Esophagus muscularis mucosa (tissue), 4 donors: ENCODE data around the gene RBBP6. TPM values are rescaled to one million over a fixed set of nuclear protein-coding genes. Genes with fewer than 3 reads are reported as not detected.

Experiments
- DNase-seq: peaks from one replicate; pipeline ENCODE4 v3.0.0-alpha.2; 2017; ENCODE audit errors: extremely low spot score
- H3K27ac ChIP-seq, 4 donors: fragments of 200-600 bp; sonication (generic); replicated peaks in 1 of 4; 1 replicate in 3 of 4; 2 replicates in 1 of 4; pipeline ENCODE4 v1.5.1; 2016 to 2019; ENCODE audit warnings: mild to moderate bottlenecking in 1 of 4
- H3K27me3 ChIP-seq, 4 donors: fragments of 200-600 bp; sonication (generic); one replicate each; pipeline versions ENCODE4 v1.5.1 to v1.6.0; 2016 to 2019
- H3K36me3 ChIP-seq, 4 donors: fragments of 200-600 bp; sonication (generic); one replicate each; pipeline ENCODE4 v1.5.1; 2016 to 2019
- H3K4me1 ChIP-seq, 4 donors: fragments of 200-600 bp; sonication (generic); one replicate each; pipeline ENCODE4 v1.5.1; 2016 to 2019
- H3K4me3 ChIP-seq, 4 donors: fragments of 200-600 bp; sonication (generic); 1 replicate in 2 of 4; 2 replicates in 2 of 4; pipeline ENCODE4 v1.5.1; 2016 to 2019; ENCODE audit warnings: mild to moderate bottlenecking in 4 of 4, moderate library complexity in 1 of 4
- H3K9me3 ChIP-seq, 4 donors: fragments of 200-600 bp; sonication (generic); 1 replicate in 3 of 4; 2 replicates in 1 of 4; pipeline ENCODE4 v1.5.1; 2016 to 2019
- CTCF ChIP-seq, 3 experiments: fragments of 200-600 bp in 2 of 3; fragments of 450-650 bp in 1 of 3; sonication (generic) in 2 of 3; IDR thresholded peaks; one replicate each; pipeline ENCODE4 v1.5.1; 2017 to 2019; ENCODE audit warnings: antibody characterized with exemption in 3 of 3, mild to moderate bottlenecking in 2 of 3, moderate library complexity in 1 of 3
- EP300 ChIP-seq: sonication (generic); formaldehyde crosslinking; IDR thresholded peaks from one replicate; pipeline ENCODE4 v1.6.1; 2017; ENCODE audit warnings: antibody characterized with exemption
- POLR2A ChIP-seq: fragments of 450-650 bp; IDR thresholded peaks from one replicate; pipeline ENCODE4 v1.6.1; 2017; ENCODE audit warnings: antibody characterized with exemption, moderate library complexity, mild to moderate bottlenecking, low read depth
- POLR2AphosphoS5 ChIP-seq, 2 donors: sonication (generic); formaldehyde crosslinking; IDR thresholded peaks; one replicate each; pipeline ENCODE4 v1.6.1; 2017; ENCODE audit warnings: antibody characterized with exemption in 2 of 2
- WGBS: methylation state at CpG from one replicate; pipeline ENCODE4 v1.1.5; 2018; 5-methylcytosine and 5-hydroxymethylcytosine counted together
- intact Hi-C: fragments of 100-400 bp; cut with DNase I; formaldehyde crosslinking; loops from one replicate; pipeline ENCODE4 v1.15.1; 2023
- total RNA-seq, 4 donors: library from RNA; depleted of rRNA; stranded (reverse); fragments of >200 nt; gene quantifications; one replicate each; pipeline versions ENCODE4 v1.1.0 to v1.2.1, GENCODE V29; 2016

The RBBP6 gene
- total RNA-seq, 4 donors from 2014 or later: 45.7 to 89.0 (median 53.1) TPM

DNA sequence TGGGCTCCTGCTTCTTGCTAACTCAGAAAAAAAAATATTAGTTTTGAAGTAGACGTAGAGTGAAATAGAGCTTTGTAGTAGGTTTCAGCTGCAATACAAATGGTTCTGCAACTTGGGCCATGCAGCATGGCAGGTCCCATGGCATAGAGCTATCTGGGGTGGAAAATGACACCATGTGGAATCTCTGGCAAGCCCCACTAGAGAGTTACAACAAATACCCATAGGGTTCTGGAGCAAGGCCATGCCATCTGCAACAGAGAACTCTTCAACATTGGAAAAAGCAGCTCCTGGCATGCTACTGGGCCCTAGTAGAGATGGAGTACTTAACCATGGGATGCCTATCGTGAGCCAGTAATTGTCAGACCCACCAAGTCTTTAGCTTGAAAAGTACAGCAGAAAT is 25.3 kb upstream of the RBBP6 start:
- Histone ChIP-seq H3K9me3 (no peaks in the 10 kb centered on the region), H3K27me3 (no peaks in the 10 kb centered on the region), H3K36me3 (no peaks in the 10 kb centered on the region), H3K27ac (no peak overlapping the region), H3K4me3 (no peak overlapping the region), H3K4me1 (peaks cover 0 to 9% (median 5%) of the 10 kb centered on the region in 4 donors)
- intact Hi-C loops: no loop called here
- no peak for TF ChIP-seq CTCF (IDR thresholded peaks at IDR 0.05)
- no peak for DNase-seq
- 90% methylated on average over 2 of the region's 2 CpGs for WGBS

DNA sequence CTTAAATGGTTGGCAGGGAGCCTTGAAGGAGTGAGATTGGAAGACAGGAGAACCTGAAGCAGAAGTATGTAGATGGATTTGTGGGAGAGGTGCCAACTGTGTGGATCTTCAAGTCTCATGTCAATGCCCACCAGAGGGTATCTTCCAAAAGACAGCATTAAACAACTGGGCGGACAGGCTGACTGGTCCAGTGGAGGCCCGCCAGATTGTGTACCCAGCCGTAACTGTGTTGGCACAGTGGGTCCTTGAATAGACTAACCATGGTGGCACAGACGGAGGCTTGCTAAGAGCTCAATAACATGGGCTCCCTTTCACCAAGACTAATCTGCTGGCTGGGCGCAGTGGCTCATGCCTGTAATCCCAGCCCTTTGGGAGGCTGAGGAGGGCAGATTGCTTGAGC is 24.2 kb upstream of the RBBP6 start:
- Histone ChIP-seq H3K27ac (no peak overlapping the region), H3K36me3 (no peaks in the 10 kb centered on the region), H3K27me3 (no peaks in the 10 kb centered on the region), H3K9me3 (no peaks in the 10 kb centered on the region), H3K4me1 (peaks cover 0 to 9% (median 5%) of the 10 kb centered on the region in 4 donors), H3K4me3 (no peak overlapping the region)
- TF ChIP-seq CTCF (IDR thresholded peaks at IDR 0.05): no peak
- no peak for TF ChIP-seq POLR2A
- no peak for TF ChIP-seq EP300
- TF ChIP-seq POLR2AphosphoS5 (IDR thresholded peaks at IDR 0.05): no peak
- DNase-seq: no peak
- intact Hi-C loops: no loop called here
- 100% methylated on average over 2 of the region's 5 CpGs for WGBS

DNA sequence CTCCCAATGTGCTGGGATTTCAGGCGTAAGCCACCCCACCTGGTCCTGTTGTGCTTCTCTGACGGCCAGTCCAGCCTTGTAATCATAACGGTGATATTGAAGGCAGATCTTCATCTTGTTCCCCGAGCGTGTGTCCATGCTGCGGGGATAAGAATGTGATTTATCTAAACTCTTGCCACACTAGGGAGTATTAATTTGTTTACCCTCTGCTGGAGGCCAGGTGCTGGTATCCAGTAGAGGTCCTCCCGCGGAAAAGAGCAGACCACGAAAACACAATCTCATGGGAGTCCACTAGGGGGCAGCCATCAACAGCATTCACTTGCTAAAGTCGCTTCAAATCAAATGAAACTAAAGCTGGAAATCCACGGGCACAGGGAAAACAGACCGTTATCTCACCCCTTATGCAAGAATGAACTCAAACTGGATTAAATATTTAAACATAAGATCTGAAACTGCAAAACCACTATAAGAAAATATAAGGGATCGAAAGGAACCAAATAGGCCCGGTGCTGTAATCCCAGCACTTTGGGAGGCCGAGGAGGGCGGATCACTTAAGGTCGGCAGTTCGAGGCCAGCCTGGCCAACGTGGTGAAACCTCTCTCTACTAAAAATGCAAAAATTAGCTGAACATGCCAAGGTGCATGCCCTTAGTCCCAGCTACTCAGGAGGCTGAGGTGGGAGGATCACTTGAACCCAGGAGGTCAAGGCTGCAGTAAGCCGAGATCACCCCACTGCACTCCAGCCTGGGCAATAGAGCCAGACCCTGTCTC is 22.3 kb upstream of the RBBP6 start:
- Histone ChIP-seq H3K27ac (peak overlapping the region in 2 of 4 donors; percentile 27 to 41), H3K4me1 (peaks cover 0 to 9% (median 5%) of the 10 kb centered on the region in 4 donors), H3K27me3 (peaks cover 0 to under 1% (median 0%) of the 10 kb centered on the region in 4 donors), H3K36me3 (no peaks in the 10 kb centered on the region), H3K9me3 (no peaks in the 10 kb centered on the region), H3K4me3 (peak overlapping the region; percentile 13 to 37 (median 26))
- no peak for TF ChIP-seq EP300
- peak in 1 of 2 donors; percentile 48 for TF ChIP-seq POLR2AphosphoS5 (IDR thresholded peaks at IDR 0.05)
- TF ChIP-seq POLR2A: no peak
- TF ChIP-seq CTCF (IDR thresholded peaks at IDR 0.05): peak; percentile 83 to 89 (median 84)
- intact Hi-C loops: no loop called here
- DNase-seq: peak; percentile 96
- WGBS: 37% methylated on average over 20 of the region's 20 CpGs

DNA sequence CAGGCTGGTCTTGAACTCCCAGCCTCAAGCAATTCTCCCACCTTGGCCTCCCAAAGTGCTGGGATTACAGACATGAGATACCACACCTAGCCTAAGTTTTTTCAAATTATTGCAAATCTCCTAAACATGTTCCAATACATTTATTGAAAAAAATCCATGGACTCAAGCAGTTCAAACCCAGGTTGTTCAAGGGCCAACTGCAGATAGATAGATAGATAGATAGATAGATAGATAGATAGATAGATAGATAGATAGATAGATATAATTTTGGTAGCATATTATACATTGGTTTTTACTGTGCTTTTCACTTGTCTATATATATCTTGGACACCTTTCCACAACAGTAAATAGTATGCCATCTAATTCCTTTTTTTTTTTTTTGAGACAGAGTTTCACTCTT is 20.9 kb upstream of the RBBP6 start:
- Histone ChIP-seq H3K4me1 (peaks cover 0 to 9% (median 5%) of the 10 kb centered on the region in 4 donors), H3K27ac (no peak overlapping the region), H3K36me3 (no peaks in the 10 kb centered on the region), H3K27me3 (peaks cover 0 to 6% (median 0%) of the 10 kb centered on the region in 4 donors), H3K4me3 (no peak overlapping the region), H3K9me3 (no peaks in the 10 kb centered on the region)
- no peak for DNase-seq
- TF ChIP-seq POLR2AphosphoS5 (IDR thresholded peaks at IDR 0.05): no peak
- no peak for TF ChIP-seq CTCF (IDR thresholded peaks at IDR 0.05)
- intact Hi-C loops: no loop called here

GRCh38 chr16:24520983-24521382 is 18.4 kb upstream of the RBBP6 start:
- WGBS: 100% methylated on average over 1 of the region's 3 CpGs
- no peak for TF ChIP-seq CTCF (IDR thresholded peaks at IDR 0.05)
- TF ChIP-seq EP300: no peak
- no peak for DNase-seq
- Histone ChIP-seq H3K27me3 (peaks cover 0 to 6% (median 0%) of the 10 kb centered on the region in 4 donors), H3K4me3 (no peak overlapping the region), H3K4me1 (peaks cover 0 to 9% (median 5%) of the 10 kb centered on the region in 4 donors), H3K9me3 (no peaks in the 10 kb centered on the region), H3K27ac (no peak overlapping the region), H3K36me3 (no peaks in the 10 kb centered on the region)
- intact Hi-C loops: no loop called here
